Adrenal gland (tissue), 5 donors: ENCODE measurements around the gene LAMTOR5.

Experiments used
- POLR2A ChIP-seq, 2 donors: fragments of 450-650 bp; IDR thresholded peaks; one replicate each; pipeline ENCODE4 v1.6.1; 2017; ENCODE audit warnings: antibody characterized with exemption in 2 of 2, mild to moderate bottlenecking in 2 of 2, moderate library complexity in 1 of 2
- TF ChIP-seq, protein P1 (sequence below), 6 experiments: fragments of 450-650 bp in 4 of 6; fragments of 200-600 bp in 2 of 6; sonication (generic) in 1 of 6; IDR thresholded peaks; 1 replicate in 5 of 6; 2 replicates in 1 of 6; pipeline versions ENCODE4 v1.5.1 to v1.8.0; 2016 to 2021; ENCODE audit warnings: antibody characterized with exemption in 6 of 6, mild to moderate bottlenecking in 2 of 6, moderate library complexity in 1 of 6
- donor health status: DM: no; HTN: no; CAD: no.

DNA sequence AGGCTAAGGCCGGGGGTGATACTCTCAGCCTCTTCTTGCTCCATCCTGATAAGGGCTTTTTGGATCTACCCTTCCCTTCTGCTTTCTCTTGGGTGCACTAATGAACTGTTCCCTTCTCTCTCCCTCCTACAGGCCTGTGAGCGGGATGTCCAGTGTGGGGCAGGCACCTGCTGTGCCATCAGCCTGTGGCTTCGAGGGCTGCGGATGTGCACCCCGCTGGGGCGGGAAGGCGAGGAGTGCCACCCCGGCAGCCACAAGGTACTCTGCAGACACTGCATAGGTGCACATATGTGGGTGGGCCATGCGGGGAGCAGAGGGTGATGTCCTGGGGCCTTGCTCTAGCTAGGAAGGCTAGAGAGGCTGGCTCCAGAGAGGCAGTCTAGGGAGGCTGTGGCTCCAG lies 46.3 kb upstream of the LAMTOR5 start:
- TF ChIP-seq, protein P1, sequence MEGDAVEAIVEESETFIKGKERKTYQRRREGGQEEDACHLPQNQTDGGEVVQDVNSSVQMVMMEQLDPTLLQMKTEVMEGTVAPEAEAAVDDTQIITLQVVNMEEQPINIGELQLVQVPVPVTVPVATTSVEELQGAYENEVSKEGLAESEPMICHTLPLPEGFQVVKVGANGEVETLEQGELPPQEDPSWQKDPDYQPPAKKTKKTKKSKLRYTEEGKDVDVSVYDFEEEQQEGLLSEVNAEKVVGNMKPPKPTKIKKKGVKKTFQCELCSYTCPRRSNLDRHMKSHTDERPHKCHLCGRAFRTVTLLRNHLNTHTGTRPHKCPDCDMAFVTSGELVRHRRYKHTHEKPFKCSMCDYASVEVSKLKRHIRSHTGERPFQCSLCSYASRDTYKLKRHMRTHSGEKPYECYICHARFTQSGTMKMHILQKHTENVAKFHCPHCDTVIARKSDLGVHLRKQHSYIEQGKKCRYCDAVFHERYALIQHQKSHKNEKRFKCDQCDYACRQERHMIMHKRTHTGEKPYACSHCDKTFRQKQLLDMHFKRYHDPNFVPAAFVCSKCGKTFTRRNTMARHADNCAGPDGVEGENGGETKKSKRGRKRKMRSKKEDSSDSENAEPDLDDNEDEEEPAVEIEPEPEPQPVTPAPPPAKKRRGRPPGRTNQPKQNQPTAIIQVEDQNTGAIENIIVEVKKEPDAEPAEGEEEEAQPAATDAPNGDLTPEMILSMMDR (IDR thresholded peaks at IDR 0.05) = no peak
- TF ChIP-seq POLR2A (IDR thresholded peaks at IDR 0.05) = no peak
